Peyer's patch (tissue), 4 donors: ENCODE measurements around the gene MED28.
"Not testable (repeated sequence)": the region's sequence is repeated elsewhere in the genome, so short reads cannot be mapped to it uniquely, and the experiment has no call there.

Source experiments
- CTCF ChIP-seq, 6 experiments: fragments of 450-650 bp in 4 of 6; fragments of 200-600 bp in 2 of 6; sonication (generic) in 1 of 6; IDR thresholded peaks; one replicate each; pipeline ENCODE4 v1.5.1; 2017 to 2019; ENCODE audit warnings: antibody characterized with exemption in 6 of 6, mild to moderate bottlenecking in 3 of 6, moderate library complexity in 1 of 6
- POLR2A ChIP-seq, 2 donors: fragments of 450-650 bp; IDR thresholded peaks; one replicate each; pipeline ENCODE4 v1.5.1; 2017; ENCODE audit warnings: antibody characterized with exemption in 2 of 2, mild to moderate bottlenecking in 2 of 2, moderate library complexity in 2 of 2

- not testable (repeated sequence) for TF ChIP-seq CTCF, POLR2A (IDR thresholded peaks at IDR 0.05)
Observed at GRCh38 chr4:17575177-17575576, 39.3 kb upstream of the MED28 start.
